HG02973 (cell line): ENCODE results near the gene SEMA4C.
"Not testable (repeated sequence)": the region's sequence is repeated elsewhere in the genome, so short reads cannot be mapped to it uniquely, and the experiment has no call there.

Source experiments
- ATAC-seq: cut with Tn5 transposase; IDR thresholded peaks from one replicate; pipeline ENCODE4 v1.9.1; 2021; ENCODE audit warnings: moderate library complexity; ENCODE audit not compliant: unreplicated experiment

Gene SEMA4C

DNA sequence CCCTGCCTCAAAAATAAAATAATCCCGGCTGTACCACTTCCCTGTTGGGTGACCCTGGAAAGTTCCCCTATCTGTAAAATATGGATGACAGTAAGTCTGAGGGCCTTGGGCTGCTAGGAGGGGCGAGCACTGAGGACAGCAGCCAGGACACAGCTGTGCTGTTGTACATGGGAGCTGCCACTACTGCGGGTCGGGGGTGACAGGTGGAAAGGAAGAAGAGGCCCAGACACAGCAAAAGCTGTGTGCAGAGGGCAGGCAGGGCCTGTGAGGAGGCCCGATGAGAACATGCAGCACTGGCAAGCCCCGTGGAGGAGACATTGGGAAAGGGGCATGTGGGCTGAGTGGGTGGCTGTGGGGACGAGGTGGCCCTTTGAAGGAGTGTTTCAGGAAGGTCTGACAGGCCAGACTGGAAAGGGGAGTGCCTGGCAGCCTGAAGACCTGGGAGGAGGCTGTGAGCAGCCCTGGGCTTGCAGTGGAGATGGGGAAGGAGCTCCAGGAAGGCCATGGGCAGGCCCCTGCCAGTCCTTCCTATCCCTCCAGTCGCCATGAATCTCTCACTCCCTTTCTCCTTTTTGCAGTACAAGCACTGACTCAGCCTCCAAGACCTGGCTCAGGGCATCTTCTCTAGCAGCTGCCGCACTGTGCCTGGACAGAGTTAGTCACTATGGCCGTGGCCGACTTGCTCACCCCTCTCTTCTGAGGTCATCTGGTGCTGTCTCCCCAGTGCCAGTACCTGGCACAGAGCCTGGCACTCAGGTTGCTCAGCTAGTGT lies 28.9 kb upstream of the SEMA4C start:
- no peak for ATAC-seq

DNA sequence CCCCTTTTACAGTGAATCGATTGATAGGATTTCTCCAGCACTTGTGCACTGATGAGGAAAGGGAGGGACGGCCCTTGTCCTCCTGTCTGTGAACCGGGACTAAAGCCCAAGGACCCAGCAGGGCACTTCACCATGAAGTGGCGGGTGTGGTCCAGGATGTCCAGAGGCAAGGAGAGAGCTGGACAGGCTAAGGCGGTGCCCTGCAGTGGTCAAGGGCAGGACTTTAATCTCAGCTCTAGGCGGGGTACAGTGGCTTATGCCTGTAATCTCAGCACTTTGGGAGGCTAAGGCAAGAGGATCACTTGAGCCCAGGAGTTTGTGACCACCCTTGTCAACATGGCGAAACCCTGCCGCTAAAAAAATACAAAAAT lies 28.2 kb upstream of the SEMA4C start:
- no peak for ATAC-seq

DNA sequence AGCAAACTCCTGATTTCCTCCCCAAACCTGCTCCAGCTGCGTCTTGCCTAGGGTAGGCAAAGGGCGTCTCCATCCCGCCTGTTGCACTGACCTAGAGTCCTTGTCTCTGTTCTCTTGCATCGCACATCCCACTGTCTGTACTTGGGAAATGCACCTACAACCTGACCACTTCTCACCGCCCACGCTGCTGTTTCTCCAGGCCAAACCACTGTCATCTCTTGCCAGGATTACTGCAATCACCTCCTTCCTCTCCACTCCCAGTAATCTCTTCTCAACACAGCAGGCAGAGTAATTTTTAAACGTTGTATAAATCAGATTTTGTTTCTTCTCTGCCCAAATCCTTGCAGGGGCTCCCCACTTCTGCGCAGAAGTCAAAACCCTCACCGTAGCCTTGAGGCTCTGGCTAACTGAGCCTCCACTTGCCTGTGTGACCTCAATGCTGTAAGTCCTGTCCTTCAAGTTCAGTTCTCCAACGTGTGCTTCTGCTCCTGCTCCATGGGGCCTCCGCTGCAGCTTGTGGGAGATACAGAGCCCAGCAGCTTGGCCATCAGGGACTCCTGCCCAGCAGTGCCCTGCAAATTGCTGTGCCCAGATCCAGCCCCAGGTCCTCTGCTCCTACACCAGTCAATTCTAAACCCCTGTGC lies 27.7 kb upstream of the SEMA4C start:
- no peak for ATAC-seq

DNA sequence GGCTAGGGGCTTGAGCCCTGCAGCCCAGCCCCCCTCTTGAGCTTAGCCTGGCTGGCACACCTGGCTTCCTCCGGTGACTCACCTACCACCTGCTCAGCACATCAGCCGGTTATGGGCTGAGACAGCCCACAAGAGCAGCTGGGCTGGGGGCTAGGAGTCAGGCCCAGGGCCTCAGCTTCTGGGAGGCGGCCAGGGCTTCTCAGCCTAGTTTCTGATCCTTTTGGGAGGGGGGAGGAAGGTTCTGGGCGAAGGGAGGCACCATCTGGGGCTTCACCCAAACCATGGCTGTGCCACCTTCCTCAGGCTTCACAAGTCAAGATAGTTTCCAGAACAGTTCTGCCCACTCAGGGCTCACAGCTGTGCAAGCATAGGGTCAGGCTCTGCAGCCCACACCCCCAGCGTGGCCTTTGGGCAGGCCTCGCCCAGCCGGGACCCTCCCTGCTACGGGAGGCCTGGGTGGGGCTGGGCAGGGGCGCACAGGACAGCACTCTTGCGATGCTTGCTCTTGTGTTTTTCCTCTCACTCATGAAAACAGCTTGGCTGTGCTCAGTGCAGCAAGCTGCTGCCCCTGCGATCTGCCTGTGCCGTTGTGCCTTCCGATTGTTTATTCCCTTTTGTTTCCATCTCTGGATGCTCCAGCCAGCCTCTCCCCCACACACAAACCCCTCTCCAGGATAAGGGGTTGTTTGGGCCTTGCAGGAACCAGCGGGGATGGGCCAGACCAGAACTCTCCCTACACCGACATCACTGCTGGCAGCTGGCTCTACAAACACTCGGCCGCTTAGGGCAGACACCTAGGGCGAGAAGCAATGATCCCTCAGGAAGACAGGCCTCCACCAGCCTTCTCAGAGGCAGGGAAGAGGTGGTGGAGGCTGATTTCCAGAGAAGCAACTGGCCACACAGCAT lies 26.1 kb upstream of the SEMA4C start:
- ATAC-seq, result no peak

DNA sequence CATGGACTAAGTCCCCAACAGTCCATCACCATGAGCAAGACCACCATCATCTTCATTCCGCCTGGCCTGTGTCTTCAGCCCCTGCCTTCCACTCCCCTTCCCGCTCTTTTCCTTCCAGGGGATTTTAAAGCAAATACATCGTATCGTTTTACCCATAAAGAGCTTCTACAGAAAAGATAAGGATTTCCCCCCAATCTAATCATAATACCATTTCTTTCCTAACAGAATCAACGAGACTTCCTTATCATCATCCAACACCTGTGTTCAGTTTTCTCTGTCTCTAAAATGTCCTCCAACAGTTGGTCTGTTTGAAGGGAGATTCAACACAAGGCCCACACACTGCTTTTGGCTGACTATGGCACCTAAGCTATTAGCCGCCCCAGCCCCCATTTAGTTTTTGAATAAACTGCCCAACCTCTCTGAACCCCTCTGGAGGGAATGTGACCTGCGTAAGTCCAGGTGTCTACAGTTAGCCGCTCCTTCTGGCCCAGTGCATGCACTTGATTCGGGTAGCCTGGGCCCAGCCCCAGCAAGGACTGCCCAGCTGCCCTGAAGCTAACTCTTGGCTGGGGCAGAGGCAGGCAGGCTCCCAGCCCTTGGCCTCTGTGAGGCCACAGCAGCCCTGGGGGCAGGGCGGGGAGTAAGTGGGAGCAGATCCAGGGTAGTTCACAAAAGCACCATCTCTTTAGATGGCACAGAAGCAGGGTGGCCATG lies 25.3 kb upstream of the SEMA4C start:
- ATAC-seq, result no peak

DNA sequence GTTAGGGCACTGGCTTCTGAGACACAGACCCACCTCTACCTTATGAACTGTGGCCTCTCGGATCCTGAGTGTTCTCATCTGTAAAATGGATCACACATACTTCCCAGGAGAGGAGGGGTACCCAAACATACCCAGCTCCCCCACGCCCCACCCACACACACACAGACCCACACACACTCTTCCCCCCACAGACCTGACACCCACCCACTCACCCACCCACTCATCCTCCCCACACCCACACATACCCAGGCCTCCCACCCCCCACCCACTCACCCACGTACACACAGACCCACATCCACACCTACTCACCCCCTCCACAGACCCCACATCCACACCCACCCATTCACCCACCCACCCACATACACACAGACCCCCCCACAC lies 24.3 kb upstream of the SEMA4C start:
- ATAC-seq, result no peak

DNA sequence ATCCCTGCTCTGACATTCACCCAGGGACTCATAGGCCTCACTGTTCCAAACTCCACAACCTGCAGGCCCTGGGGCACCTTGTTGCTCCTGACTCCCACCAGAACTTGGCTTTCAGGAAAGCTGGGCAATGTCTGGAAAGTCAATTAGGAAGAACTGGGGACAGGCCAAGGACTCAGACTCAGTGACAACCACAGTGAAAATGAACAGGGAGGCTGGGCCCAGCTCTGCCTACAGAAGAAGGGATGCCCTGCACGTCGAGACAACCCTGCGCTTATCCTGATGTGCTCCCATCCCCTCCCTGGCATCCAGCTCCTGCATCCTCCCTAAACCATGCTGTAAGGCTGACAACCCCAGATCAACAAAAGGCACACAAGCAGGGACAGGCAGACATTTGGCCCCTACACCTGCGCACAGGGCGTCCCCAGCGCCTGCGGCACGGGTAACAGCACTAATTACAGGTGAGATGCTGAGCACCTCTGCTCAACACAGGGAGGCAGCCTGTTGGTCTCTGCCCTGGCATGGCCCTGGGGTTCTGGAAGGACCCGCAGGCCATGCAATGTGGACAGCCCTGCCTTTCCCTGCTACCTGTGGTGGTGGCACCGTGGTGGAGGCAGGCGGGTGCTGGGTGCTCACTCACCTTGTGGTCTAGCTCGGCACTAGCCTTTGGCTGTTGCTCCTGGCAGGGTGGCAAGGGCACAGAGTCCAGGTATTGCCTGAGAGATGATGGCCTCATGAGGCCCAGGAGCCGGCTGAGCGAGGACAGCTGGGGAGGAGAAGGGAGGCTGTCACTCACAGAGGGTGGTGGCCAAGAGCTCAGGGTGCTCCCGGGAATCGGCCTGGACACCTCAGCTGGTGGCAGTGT lies 23.6 kb upstream of the SEMA4C start:
- no peak for ATAC-seq

DNA sequence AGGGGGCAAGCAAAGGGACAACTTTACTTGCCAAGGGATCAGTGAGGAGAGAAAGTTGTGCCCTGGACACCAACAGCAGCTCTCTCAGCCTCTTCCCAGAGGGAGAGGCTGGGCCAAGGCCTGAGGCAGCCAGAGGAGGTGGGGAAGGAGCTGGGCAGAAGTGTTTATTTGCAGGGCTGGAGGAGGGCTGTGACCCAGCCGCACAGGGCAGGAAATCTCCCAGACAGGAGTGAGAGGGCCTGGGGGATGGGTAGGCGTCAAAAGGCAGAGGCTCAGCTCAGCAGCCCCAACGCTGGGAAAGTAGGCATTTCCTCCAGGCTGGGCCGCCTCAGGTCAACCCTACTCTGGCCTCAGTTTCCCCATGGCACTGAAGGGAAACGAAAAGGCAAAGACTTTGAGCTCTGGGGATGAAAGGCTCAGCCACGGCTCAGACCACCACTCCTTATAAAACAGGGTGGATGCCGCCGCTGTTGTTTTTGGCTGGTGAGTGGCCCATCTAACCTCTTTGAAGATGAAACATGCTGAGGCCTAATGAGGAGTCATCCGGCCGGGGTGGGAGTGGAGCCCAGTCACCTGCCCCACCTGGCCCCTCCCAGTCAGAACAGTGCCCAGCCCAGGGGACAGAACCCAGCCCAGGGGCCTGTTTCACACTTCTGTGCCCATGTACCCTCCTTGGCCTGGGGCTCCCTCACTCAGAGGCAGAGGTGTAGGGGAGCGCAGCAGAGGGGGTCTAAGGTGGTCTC lies 21.9 kb upstream of the SEMA4C start:
- no peak for ATAC-seq

DNA sequence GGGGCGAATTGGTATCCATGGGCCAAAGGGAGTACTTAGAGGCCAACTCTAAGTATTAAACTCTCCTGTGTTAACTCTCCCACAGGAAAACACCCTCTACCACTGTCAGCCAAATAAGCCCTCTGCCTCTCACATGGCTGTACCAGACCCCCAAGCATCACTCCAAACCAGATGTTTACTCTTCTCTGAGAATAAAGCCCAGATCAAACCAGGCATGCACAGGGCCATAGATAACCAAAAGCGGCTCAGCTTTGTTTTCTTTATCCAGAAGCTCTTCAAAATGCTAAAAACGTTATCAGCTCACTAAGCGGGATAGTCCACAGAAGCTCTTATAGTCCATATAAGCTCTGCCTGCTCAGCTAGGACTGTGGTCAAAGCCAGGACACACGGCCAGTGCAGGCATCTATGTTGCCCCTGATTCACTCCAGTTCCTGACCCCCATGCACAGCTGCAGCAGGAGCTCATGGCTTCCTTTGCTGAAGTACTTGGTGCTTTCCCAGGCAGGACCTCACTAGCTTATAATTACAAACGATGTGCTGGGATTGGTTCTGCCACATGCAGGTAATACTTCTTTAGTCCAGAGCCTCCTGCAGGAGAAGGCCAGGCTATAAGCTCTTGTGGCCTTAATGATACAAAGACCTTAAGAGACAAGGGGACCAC lies 21.0 kb upstream of the SEMA4C start:
- ATAC-seq, result no peak

DNA sequence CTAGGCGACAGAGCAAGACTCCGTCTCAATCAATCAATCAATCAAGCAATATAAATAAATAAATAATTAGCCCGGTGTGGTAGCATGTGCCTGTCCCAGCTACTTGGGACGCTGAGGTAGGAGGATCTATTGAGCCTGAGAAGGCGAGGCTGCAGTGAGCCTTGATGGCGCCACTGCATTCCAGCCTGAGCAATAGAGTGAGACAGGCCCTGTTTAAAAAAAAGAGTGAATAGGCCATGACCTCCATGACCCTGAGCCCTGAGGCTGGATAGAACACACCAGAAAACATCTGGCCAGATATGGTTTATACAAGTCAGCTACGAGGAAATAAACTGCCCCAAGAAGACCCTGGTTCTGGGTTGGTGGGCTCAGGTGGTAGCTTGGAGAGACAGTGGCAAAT lies 20.4 kb upstream of the SEMA4C start:
- no peak for ATAC-seq

DNA sequence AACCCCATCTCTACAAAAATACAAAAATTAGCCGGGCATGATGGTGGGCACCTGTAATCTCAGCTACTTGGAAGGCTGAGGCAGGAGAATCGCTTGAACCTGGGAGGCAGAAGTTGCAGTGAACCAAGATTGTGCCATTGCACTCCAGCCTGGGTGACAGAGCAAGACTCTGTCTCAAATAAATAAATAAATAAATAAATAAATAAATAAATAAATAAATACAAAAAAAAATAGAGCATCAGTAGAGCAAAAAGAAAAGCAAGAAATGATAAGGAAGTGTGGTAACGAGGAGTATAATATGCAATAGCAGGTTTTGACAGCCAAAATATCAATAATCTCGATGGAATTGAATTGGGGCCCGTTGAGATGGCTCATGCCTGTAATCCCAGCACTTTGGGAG lies 19.6 kb upstream of the SEMA4C start:
- not testable (repeated sequence) for ATAC-seq

DNA sequence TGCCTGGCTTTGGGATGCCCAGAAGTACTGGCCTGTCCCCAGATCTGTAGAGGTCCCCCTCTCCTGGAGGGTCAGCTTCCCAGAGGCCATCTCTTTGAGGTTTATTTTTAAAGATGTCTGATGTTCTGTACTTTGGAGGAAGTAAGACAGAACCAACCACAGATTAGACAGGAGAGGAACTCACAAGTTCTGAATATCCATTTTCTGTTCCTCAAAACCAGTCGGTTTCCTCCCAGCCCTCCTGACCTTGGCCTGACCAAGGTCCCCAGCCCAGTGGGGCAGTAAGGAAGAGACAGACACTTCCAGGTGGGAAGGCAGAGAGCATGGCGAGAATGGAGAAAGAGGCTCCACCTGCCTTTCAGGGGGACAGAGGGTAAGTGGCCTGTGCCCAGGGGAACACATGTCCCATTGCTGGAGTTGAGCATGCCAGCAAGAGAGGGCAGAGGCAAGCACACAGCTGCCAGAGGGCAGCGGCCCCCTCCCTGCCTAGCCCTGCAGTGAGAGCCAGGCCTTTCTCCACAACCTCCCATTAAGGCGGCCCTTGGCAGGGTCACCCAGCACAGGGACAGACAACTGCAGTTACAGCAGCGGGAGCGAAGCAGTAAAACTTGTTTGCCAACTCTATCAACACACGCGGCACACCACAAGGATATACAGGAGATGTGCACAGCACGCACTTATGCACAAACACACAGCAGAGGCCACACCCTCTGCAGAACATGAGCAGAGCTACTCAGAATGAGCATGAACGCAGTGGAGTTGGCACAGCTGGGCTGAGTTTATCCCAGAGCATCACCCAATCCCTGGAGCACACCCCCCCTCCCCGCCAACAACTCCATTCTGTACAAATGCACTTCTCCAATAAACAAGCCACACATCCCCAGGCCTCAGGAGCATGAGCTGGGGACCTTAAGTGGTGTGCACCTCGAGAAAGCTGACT lies 18.5 kb upstream of the SEMA4C start:
- ATAC-seq, result no peak

DNA sequence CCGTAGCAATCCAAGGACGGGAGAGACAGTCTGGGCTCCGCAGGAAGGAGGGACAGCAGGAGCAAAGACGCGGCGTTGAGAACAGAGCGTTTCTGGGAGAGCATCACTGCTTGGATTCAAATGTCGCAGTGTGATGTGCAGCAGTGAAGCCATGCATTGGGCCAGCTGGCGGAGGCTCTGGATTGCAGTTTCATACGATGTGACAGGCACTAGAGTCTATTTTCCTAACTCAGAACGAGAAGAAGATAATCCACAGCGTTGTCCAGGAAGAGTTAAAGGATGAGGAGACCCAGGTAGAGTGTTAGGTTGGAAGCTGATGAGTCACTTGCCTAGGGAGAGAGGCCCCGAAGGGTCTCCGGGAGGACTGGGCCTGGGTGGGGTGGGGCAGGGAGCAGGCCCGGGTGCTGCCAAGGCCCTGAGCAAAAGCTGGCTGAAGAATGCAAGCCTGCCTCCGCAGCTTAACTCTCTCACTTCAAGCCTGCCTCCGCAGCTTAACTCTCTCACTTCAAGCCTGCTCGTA lies 17.7 kb upstream of the SEMA4C start:
- no peak for ATAC-seq

DNA sequence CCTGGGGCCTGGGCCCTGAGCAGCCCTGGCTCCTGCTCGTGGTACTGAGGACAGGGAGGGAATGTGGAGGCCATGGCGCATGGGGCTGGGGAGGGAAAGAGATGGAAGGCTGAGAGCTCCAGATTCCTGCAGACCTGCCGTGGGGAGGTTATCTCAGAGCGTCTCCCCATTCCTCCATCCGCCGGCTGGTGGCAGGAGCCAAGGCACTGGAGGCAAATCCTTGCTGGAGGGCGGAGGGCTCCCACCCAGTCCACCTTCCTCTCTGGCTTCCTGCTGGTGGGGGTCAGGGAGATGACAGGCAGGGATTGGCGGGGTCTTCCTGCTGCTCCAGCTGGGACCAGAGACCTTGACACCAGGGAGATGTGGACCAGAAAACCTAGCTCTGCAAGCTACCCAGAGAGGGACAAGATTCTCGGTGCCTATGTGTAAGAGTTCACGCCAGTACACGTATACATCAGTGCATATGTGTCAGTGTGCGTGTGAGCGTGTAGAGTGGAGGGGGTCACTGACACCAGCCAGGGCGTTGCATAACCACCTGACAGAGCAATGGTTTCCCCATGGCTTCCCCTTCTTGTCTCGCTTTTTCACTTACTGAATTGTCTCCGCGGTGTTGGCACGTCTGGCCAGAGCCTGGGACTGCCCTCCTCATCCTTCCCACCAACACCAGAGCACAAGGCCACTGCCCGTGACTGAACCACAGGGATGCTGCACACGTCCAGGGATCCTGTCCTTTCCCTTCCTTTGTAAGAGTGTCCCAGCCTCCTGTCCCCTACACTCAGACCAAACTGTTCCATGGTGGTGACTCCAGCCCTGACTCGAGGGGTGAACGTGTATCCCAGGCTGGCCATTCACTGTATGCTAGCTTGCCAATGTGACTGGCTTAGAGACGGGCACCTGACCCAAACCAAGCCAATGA lies 15.8 kb upstream of the SEMA4C start:
- no peak for ATAC-seq

DNA sequence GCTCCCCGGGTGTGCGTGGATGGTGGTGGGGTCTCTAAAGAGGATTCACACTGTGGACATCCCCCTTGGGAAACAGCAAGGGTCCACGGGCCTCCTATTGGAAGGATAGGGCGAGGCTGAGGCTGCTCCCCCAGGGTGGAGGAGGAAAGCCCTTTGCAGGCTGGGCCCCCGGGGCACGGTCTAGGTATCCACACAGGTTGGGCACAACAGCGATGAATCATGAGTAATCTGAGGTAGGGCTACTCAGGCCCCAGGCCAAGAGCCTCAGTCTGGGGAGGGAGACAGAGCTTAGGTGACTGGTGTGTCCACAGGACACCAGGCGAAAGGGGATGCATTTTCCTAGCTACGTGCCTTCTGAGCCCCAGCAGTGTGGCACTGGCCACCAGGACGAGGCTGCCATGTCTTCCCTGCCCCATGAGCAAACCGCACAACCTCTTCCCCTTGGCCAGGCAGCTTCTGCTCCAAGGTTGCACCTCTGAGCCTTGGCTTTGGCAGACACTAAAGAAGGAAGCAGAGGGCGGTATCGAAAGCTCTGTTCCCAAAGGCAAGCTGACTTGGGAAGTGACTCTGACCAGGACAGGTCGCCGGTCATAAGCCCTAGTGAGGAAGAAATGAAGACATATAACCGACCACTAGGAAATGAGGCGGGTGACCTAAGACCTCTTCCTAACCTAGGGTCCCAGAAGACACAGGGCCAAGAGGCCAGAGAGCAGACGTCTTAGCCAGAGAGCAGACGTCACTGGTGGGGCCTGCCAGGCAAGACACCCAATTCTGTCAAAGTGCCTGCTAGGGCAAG lies 14.6 kb upstream of the SEMA4C start:
- no peak for ATAC-seq

DNA sequence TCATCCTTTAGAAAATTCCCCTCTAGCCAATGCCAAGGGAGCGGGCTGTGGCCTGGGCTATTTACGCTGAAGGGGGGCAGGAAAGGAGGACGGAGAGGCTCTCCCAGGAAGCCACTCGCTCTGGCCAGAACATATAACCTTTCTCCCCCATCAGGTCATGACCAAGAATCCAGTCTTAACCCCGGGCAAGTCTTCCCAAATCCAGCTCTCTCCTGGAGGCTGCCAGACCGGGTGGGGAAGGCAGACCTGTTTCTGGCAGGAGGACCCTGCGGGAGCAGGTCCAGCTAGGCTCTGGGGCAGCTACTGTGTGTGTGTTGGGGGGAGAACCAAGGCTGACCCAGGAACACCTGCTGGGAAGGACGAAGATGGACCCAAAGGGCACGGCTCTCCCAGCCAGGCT lies 13.4 kb upstream of the SEMA4C start:
- ATAC-seq, result no peak
